ENCODE results near the gene KATNAL1. TPM values are rescaled to one million over a fixed set of nuclear protein-coding genes. Genes with fewer than 3 reads are reported as not detected.

KATNAL1 gene
- total RNA-seq, 1 donor from 2014 or later = 42.0 TPM

GRCh38 chr13:30337061-30337610 lies 29.8 kb upstream of the KATNAL1 start:
- Mint-ChIP-seq H3K36me3 (ENCODE audit: low read depth, unreplicated experiment) (no peaks in the 10 kb centered on the region), H3K4me3 (ENCODE audit: unreplicated experiment) (no peak overlapping the region), H3K9me3 (ENCODE audit: unreplicated experiment) (no peaks in the 10 kb centered on the region), H3K27me3 (ENCODE audit: low read depth, unreplicated experiment) (no peaks in the 10 kb centered on the region), H3K4me1 (ENCODE audit: low read depth, unreplicated experiment) (peaks cover 40% of the 10 kb centered on the region), H3K27ac (ENCODE audit: unreplicated experiment) (no peak overlapping the region)
- TF ChIP-seq CTCF (IDR thresholded peaks at IDR 0.05; ENCODE audit: insufficient read depth, low read depth, low read length) (no peak), EZH2 (IDR thresholded peaks at IDR 0.05; ENCODE audit: insufficient read depth, low read length) (no peak)
- Histone ChIP-seq H2AFZ (ENCODE audit: low read depth, low read length) (no peak overlapping the region), H3K79me2 (ENCODE audit: insufficient read depth, low read length) (no peaks in the 10 kb centered on the region), H3K4me2 (ENCODE audit: low read length) (no peak overlapping the region), H3K9ac (ENCODE audit: low read length) (no peak overlapping the region), H3K27me3 (ENCODE audit: insufficient read depth, low read length) (no peaks in the 10 kb centered on the region), H3K4me1 (ENCODE audit: insufficient read depth, low read length) (peaks cover 33% of the 10 kb centered on the region), H3K36me3 (ENCODE audit: insufficient read depth, low read length) (no peaks in the 10 kb centered on the region), H4K20me1 (ENCODE audit: insufficient read depth, low read length) (no peaks in the 10 kb centered on the region), H3K4me3 (ENCODE audit: insufficient read depth, low read depth, low read length) (no peak overlapping the region), H3K27ac (ENCODE audit: low read depth, low read length) (no peak overlapping the region), H3K9me3 (ENCODE audit: insufficient read depth, low read depth, low read length) (no peaks in the 10 kb centered on the region)
- DNase-seq (ENCODE audit: low read depth) (no peak), FAIRE-seq (no peak)

- no peaks in the 10 kb centered on the region for H3K27me3 Mint-ChIP-seq (ENCODE audit: low read depth, unreplicated experiment)
- Histone ChIP-seq H3K27ac (ENCODE audit: low read depth, low read length) (no peak overlapping the region), H3K4me1 (ENCODE audit: insufficient read depth, low read length) (peaks cover 12% of the 10 kb centered on the region), H3K9me3 (ENCODE audit: insufficient read depth, low read depth, low read length) (no peaks in the 10 kb centered on the region), H3K79me2 (ENCODE audit: insufficient read depth, low read length) (no peaks in the 10 kb centered on the region), H3K9ac (ENCODE audit: low read length) (no peak overlapping the region), H3K4me2 (ENCODE audit: low read length) (no peak overlapping the region), H4K20me1 (ENCODE audit: insufficient read depth, low read length) (no peaks in the 10 kb centered on the region), H2AFZ (ENCODE audit: low read depth, low read length) (no peak overlapping the region), H3K4me3 (ENCODE audit: insufficient read depth, low read depth, low read length) (no peak overlapping the region), H3K36me3 (ENCODE audit: insufficient read depth, low read length) (no peaks in the 10 kb centered on the region), H3K27me3 (ENCODE audit: insufficient read depth, low read length) (no peaks in the 10 kb centered on the region)
- FAIRE-seq (no peak), DNase-seq (ENCODE audit: low read depth) (no peak)
- no peak overlapping the region for H3K4me3 Mint-ChIP-seq (ENCODE audit: unreplicated experiment)
- no peak overlapping the region for H3K27ac Mint-ChIP-seq (ENCODE audit: unreplicated experiment)
- no peaks in the 10 kb centered on the region for H3K36me3 Mint-ChIP-seq (ENCODE audit: low read depth, unreplicated experiment)
- peaks cover 20% of the 10 kb centered on the region for H3K4me1 Mint-ChIP-seq (ENCODE audit: low read depth, unreplicated experiment)
- H3K9me3 Mint-ChIP-seq (ENCODE audit: unreplicated experiment) = no peaks in the 10 kb centered on the region
- TF ChIP-seq EZH2 (IDR thresholded peaks at IDR 0.05; ENCODE audit: insufficient read depth, low read length) (no peak), CTCF (IDR thresholded peaks at IDR 0.05; ENCODE audit: insufficient read depth, low read depth, low read length) (peak; percentile 27)
Observed at GRCh38 chr13:30334663-30335386, 27.5 kb upstream of the KATNAL1 start.

GRCh38 chr13:30333616-30334015 lies 26.3 kb upstream of the KATNAL1 start:
- Histone ChIP-seq H3K9ac (ENCODE audit: low read length) (no peak overlapping the region), H3K36me3 (ENCODE audit: insufficient read depth, low read length) (no peaks in the 10 kb centered on the region), H3K9me3 (ENCODE audit: insufficient read depth, low read depth, low read length) (no peaks in the 10 kb centered on the region), H3K4me1 (ENCODE audit: insufficient read depth, low read length) (peaks cover 9% of the 10 kb centered on the region), H3K79me2 (ENCODE audit: insufficient read depth, low read length) (no peaks in the 10 kb centered on the region), H3K27ac (ENCODE audit: low read depth, low read length) (no peak overlapping the region), H3K4me3 (ENCODE audit: insufficient read depth, low read depth, low read length) (no peak overlapping the region), H4K20me1 (ENCODE audit: insufficient read depth, low read length) (no peaks in the 10 kb centered on the region), H3K4me2 (ENCODE audit: low read length) (no peak overlapping the region), H2AFZ (ENCODE audit: low read depth, low read length) (no peak overlapping the region), H3K27me3 (ENCODE audit: insufficient read depth, low read length) (no peaks in the 10 kb centered on the region)
- peaks cover 10% of the 10 kb centered on the region for H3K4me1 Mint-ChIP-seq (ENCODE audit: low read depth, unreplicated experiment)
- no peak overlapping the region for H3K4me3 Mint-ChIP-seq (ENCODE audit: unreplicated experiment)
- TF ChIP-seq EZH2 (IDR thresholded peaks at IDR 0.05; ENCODE audit: insufficient read depth, low read length) = no peak
- TF ChIP-seq CTCF (IDR thresholded peaks at IDR 0.05; ENCODE audit: insufficient read depth, low read depth, low read length) = no peak
- DNase-seq (ENCODE audit: low read depth) = no peak
- no peaks in the 10 kb centered on the region for H3K27me3 Mint-ChIP-seq (ENCODE audit: low read depth, unreplicated experiment)
- no peak for FAIRE-seq
- H3K9me3 Mint-ChIP-seq (ENCODE audit: unreplicated experiment) = no peaks in the 10 kb centered on the region
- no peaks in the 10 kb centered on the region for H3K36me3 Mint-ChIP-seq (ENCODE audit: low read depth, unreplicated experiment)
- H3K27ac Mint-ChIP-seq (ENCODE audit: unreplicated experiment) = no peak overlapping the region
